MM.1S (cell line): Measurements from ENCODE around the gene ANKHD1.

Source experiments
- CTCF ChIP-seq: fragments of 300-600 bp; sonication (generic); IDR thresholded peaks from 2 replicates; pipeline ENCODE4 v1.5.1; 2016; ENCODE audit warnings: antibody characterized with exemption, low read length, mixed read lengths
- EZH2 ChIP-seq: fragments of 300-600 bp; sonication (generic); optimal IDR thresholded peaks from 2 replicates; pipeline ENCODE3; 2017; ENCODE audit warnings: low read depth, mild to moderate bottlenecking, antibody characterized with exemption, low read length, mixed read lengths

DNA sequence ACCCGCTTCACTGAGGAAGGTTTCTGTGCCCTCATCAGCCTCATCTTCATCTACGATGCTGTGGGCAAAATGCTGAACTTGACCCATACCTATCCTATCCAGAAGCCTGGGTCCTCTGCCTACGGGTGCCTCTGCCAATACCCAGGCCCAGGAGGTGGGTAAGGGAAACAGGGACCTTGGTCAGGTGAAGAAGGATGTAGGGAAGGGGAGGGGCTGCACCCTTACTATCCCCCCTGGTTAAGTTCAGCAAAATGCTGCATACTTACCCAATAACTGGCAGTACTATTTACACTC lies 37.2 kb upstream of the ANKHD1 start:
- TF ChIP-seq CTCF = no peak
- no peak for TF ChIP-seq EZH2
